HG03571 (cell line): ENCODE results near the gene ELL2.

Source experiments
- ATAC-seq: cut with Tn5 transposase; IDR thresholded peaks from one replicate; pipeline ENCODE4 v1.9.1; 2021; ENCODE audit not compliant: unreplicated experiment

ELL2 gene

DNA sequence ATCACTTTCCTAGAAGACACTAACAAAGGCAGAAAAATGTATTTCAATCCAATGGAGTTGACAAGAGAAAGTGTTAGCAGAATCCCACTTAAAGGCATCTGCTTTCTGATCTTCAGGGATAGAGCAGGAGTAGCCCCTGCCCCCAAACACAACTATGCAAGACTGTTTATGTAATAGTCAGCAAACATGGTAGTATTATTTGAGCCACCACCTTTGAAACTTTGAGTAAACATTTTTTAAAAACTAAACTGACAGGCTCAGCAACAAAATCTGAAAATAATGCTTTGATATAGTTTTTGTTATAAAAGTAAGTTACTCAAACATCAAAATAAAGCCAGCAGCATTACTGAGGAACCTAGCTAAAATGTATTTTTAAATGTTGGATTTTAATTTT, 4.8 kb downstream of the ELL2 start:
- ATAC-seq = no peak

GRCh38 chr5:95956021-95956899, 5.4 kb downstream of the ELL2 start:
- no peak for ATAC-seq

- no peak for ATAC-seq
Measured at GRCh38 chr5:95954716-95955115, 6.9 kb downstream of the ELL2 start.

- no peak for ATAC-seq
Measured at GRCh38 chr5:95953021-95953702, 8.5 kb downstream of the ELL2 start.

GRCh38 chr5:95951916-95952315, 9.7 kb downstream of the ELL2 start:
- ATAC-seq = no peak

DNA sequence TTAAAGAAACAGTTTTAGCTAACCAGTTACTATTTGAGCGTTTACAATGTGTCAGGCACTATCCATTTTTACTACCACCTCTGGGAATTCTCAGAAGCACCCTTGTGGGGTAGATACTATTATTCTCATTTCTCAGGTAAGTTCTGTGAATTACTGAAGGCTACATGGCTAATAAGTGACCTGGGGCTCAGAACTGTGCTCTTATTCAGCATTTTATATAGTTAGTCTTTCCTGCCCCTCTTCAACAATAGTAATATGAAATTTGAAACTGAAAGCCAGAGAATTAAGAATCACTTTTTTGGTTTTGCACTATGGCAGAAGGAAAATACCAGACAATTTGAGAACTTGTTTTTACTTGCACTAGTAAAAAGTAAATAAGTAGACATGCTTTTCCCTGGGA, 11.8 kb downstream of the ELL2 start:
- peak; percentile 92 for ATAC-seq

- no peak for ATAC-seq
Measured at GRCh38 chr5:95948631-95949030, 13.0 kb downstream of the ELL2 start.

DNA sequence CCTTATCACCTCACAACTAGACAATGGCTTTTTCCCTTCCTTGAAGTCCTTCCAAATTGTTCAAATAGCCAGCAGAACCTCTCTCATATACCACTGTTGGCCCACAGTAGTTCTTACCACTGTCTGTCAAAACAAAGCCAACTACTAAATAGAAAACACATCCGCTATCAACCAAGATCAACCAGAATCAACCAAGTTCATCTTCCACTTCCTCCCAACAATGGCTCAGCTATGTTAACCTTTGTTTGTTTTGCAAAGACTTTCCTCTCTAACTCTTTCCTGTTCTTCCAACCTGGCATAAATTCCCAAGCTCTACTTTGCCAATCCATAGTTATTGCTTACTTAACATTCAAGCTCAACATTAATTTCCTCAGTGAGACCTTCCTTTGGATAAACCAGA, 15.2 kb downstream of the ELL2 start:
- no peak for ATAC-seq

DNA sequence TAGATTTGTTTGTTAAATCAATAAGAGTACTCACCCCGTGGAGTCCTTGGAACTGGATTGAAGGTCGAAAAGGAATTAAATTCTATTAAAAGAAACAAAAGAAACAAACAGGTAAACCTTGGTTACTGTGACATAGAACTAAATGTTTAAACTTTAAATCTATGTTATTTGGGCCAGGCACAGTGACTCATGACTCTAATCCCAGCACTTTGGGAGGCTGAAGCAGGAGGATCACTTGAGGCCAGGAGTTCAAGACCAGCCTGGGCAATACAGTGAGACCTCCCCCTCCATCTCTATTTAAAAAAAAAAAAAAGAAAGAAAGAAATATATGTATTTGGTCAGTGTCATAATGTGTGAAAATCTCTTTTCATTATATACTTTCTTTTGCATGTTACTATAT, 18.7 kb downstream of the ELL2 start:
- ATAC-seq = no peak

GRCh38 chr5:95942414-95942813, 19.2 kb downstream of the ELL2 start:
- no peak for ATAC-seq

DNA sequence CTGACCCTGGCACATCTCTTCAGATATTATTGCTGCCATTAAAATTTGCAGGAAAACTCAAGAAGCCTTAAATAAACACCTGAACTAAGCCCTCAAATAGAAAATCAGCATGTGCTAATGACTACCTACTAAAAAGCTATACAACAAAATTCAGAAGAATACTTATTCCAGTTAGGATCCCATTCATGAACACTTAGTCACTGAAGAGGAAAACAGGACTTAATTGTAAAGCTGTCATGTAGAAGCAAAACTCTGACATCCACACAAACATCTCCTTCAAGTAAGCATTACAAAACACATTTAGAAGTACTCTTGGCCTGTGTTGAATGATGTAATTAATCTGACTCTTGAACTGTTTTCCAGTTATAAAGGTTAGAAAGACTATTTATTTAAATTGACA, 19.9 kb downstream of the ELL2 start:
- no peak for ATAC-seq

GRCh38 chr5:95940758-95941682, 20.6 kb downstream of the ELL2 start:
- no peak for ATAC-seq

DNA sequence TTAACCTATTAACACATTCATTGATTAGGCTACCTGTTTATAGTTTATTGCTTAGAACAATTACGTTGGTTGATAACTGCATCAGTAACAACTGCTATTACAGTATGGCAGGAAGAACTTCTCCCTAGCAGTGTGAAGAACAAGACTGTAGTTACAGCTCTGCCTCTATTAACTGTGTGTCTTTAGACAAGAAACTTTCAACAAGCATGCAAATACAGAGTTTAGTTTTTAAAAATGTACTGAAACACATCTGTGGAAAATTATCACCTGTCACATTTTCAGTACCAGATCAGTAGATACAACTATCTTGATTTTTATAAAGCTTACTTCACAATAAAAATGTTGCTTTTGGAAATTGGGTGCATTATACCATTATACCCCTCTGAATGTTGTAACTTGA, 22.2 kb downstream of the ELL2 start:
- ATAC-seq = no peak

DNA sequence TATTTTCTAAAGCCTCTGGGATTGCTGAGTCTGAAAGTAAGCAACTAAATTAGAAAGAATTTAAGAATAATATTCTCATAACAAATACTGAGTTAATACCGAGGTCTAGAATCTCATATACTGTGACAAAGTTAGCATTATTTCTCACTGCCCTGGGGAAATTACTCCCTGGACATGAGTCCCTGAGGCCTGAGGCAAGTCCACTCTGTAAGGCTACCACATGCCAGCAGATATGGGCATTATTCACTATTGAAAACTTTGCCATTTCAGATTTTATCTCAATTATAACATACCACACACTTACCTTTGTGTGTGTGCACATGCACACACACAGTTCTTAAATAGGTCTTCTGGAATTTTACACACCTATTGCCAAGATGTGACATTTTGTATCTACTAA, 22.9 kb downstream of the ELL2 start:
- no peak for ATAC-seq

DNA sequence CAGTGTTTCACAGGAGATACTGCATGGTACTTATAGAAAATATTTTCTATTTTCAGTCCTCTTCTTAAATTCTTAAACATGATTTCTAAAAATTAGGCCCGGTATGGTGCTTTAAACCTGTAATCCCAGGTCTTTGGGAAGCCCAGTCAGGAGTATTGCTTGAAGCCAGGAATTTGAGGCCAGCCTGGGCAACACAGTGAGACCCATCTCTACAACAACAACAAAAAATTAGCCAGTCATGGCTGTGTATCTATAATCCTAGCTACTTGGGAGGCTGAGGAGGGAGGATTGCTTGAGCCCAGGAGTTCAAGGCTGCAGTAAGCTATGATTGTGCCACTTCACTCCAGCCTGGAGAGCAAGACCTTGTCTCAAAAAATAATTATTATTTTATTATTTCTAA, 23.3 kb downstream of the ELL2 start:
- no peak for ATAC-seq

DNA sequence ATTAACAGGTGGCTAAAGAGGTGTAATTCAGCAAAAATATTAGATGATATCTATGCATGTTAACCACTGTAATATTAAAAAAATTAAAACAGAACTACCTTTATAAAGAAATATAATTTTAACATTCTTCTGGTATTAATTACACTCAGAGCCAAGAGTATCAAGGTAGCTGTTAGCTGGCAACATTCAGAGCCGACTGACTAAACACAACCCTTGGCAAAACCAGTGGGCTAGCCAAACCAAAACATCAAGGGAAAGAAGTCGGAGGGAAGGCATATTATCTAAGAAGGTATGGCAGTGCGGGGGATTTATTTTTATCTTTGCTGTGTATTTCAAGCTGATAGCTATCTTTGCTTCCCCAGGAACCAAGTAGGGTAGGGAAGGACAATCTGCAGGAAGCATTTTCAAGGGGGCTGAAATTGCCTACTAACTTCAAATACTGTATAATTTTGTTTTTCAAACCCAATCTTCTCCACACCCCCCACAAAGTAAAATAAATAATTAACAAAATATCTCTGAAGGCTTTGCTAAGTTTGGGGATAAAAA, 24.0 kb downstream of the ELL2 start:
- no peak for ATAC-seq

- ATAC-seq = no peak
Measured at GRCh38 chr5:95936812-95937397, 24.7 kb downstream of the ELL2 start.

DNA sequence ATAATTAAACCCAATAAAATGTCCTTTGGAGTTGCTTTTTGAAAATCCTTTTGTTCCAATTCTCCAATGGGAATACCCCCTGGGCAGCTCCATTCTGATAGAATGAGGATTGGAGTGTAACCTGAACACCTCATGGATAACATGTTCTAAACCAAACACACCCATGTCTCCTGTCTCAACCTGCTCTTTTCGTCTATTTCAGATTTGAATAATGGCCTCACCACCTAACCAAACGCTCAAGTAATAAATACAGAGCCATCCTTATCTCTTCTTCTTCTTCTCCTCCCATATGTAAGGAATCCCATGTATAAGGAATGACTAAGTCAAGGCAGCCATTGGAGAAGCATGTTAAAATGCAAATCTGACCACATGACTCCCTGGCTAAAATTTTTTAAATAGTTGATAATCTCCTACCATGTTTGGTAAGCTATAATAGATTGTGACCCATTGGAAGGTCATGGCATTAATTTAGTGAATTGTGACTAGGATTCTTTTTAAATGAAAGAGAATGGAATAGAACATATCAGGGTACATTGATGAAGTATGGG, 26.0 kb downstream of the ELL2 start:
- ATAC-seq = no peak

- ATAC-seq = no peak
Measured at GRCh38 chr5:95934207-95934804, 27.3 kb downstream of the ELL2 start.

DNA sequence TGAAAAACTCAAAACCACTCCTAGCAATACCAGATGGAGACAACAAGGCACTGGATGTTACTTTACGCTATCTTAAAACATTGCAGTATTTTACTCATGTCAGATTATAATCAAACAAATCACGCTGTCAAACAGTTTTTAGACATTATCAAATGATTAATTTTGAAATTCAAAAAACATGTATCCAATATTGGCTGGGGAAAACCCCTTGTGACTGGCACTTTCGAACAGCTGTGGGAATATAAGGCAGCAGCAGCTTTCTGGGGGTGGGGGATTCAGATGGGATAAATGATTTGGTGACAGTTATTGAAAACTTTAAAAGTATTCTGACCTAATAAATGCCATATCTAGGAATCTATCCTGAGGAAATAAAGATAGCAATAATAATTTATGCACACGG, 28.7 kb downstream of the ELL2 start:
- no peak for ATAC-seq
